Sigmoid colon (tissue), 3 donors: ENCODE data around the gene NKAIN4.

Experiments
- POLR2A ChIP-seq, 2 donors: fragments of 450-650 bp; IDR thresholded peaks; one replicate each; pipeline ENCODE4 v1.6.1; 2016; ENCODE audit warnings: antibody characterized with exemption in 2 of 2, mild to moderate bottlenecking in 2 of 2, moderate library complexity in 2 of 2
- TF ChIP-seq, protein P1 (sequence below), 4 experiments: fragments of 450-650 bp in 3 of 4; fragments of 200-600 bp in 1 of 4; IDR thresholded peaks; one replicate each; pipeline ENCODE4 v1.5.1; 2016 to 2019; ENCODE audit warnings: antibody characterized with exemption in 4 of 4, mild to moderate bottlenecking in 3 of 4, moderate library complexity in 2 of 4

DNA sequence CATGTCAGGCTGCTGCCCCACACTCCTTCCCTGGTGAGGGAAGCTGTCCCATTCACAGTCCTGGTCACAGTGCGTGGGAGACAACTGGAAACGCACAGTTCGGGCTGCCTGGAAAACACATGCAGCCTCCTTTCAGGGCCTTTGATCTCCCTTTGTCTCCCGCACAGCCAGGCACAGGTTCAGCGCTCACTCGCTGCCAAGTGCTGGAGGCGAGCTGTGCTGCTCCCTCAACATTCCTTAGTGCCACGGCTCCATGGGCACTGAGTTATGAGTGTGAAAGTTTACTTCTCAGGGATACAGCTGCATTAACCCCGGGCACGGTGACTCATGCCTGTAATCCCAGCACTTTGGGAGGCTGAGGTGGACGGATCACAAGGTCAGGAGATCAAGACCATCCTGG lies 47.4 kb downstream of the NKAIN4 start:
- TF ChIP-seq, protein P1, sequence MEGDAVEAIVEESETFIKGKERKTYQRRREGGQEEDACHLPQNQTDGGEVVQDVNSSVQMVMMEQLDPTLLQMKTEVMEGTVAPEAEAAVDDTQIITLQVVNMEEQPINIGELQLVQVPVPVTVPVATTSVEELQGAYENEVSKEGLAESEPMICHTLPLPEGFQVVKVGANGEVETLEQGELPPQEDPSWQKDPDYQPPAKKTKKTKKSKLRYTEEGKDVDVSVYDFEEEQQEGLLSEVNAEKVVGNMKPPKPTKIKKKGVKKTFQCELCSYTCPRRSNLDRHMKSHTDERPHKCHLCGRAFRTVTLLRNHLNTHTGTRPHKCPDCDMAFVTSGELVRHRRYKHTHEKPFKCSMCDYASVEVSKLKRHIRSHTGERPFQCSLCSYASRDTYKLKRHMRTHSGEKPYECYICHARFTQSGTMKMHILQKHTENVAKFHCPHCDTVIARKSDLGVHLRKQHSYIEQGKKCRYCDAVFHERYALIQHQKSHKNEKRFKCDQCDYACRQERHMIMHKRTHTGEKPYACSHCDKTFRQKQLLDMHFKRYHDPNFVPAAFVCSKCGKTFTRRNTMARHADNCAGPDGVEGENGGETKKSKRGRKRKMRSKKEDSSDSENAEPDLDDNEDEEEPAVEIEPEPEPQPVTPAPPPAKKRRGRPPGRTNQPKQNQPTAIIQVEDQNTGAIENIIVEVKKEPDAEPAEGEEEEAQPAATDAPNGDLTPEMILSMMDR (IDR thresholded peaks at IDR 0.05), result no peak
- TF ChIP-seq POLR2A (IDR thresholded peaks at IDR 0.05), result no peak
